ENCODE data around the gene IL10RB.

Gene IL10RB

DNA sequence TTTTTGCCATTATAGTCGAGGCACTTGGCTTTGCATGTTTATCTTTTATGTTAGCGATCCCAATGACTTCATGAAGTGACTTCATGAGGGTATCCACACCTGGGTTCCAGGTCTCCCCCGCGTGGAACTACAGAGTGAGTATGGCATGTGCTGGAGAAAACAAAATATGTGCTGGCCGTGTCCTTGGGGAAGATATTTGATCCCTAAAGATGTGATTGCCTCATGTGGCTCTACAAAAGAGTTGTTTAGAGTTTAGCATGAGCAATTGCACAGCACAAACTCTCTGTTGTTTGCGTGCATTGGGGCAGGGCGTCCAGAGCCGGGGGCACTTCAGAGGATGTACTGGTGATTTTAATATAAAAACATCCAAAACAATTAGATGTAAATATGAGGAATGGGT is 4.8 kb downstream of the IL10RB start:
- TF ChIP-seq, protein P1, sequence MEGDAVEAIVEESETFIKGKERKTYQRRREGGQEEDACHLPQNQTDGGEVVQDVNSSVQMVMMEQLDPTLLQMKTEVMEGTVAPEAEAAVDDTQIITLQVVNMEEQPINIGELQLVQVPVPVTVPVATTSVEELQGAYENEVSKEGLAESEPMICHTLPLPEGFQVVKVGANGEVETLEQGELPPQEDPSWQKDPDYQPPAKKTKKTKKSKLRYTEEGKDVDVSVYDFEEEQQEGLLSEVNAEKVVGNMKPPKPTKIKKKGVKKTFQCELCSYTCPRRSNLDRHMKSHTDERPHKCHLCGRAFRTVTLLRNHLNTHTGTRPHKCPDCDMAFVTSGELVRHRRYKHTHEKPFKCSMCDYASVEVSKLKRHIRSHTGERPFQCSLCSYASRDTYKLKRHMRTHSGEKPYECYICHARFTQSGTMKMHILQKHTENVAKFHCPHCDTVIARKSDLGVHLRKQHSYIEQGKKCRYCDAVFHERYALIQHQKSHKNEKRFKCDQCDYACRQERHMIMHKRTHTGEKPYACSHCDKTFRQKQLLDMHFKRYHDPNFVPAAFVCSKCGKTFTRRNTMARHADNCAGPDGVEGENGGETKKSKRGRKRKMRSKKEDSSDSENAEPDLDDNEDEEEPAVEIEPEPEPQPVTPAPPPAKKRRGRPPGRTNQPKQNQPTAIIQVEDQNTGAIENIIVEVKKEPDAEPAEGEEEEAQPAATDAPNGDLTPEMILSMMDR (conservative IDR thresholded peaks at IDR 0.05; ENCODE audit: low read depth): no peak
- ChIA-PET POLR2A (ENCODE audit: low non-redundant PET) (interaction anchor here (0.7 kb wide), 1 partner anchor 256 kb away, joined by 5 read pairs; no protein-coding TSS in a partner anchor), CTCF (interaction anchor here (0.7 kb wide), 1 partner anchor 23 kb away, joined by 3 read pairs; no protein-coding TSS in a partner anchor)
- no peak for DNase-seq (ENCODE audit: low spot score)
- H3K27ac ChIP-seq: no peak overlapping the region

DNA sequence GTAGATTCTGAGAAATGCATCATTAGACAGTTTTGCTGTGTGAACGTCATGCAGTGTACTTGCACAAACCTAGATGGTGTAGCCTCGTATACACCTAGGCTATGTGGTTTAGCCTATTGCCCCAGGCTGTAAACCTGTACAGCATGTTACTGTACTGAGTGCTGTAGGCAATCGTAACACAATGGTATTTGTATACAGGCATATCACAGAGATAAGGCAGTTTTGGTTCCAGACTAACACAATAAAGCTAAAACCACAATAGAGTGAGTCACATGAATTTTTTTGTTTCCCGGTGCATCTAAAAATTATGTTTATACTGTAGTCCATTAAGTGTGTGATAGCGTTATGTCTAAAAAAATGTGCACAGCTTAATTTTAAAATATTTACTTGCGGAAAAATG is 6.9 kb downstream of the IL10RB start:
- ChIA-PET POLR2A (ENCODE audit: low non-redundant PET) (no interaction called here), CTCF (interaction anchor here (0.5 to 0.7 kb wide), 2 partner anchors 87 to 331 kb away, joined by 3 to 4 read pairs; no protein-coding TSS in a partner anchor)
- no peak overlapping the region for H3K27ac ChIP-seq
- TF ChIP-seq, protein P1 (conservative IDR thresholded peaks at IDR 0.05; ENCODE audit: low read depth): no peak
- no peak for DNase-seq (ENCODE audit: low spot score)

DNA sequence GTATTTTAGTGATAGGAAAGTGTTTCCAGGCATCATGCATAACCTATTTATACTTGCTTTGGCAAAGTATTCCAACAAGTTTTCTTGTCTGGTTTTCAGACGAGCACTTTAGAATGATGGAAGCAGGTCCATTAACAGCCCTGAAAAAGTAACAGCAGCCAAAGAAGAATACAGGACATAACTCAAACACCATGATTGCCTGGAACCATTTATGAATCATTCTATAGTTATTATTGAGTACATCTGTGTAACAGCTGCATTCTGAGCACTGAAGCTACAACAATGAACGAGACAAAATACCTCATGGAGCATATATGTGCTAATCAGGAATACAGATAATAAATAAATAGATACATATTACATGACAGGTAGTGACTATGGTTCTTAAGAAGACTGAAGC is 12.6 kb downstream of the IL10RB start:
- no peak overlapping the region for H3K27ac ChIP-seq
- CTCF ChIA-PET: interaction anchor here (0.6 kb wide), 1 partner anchor 12 kb away, joined by 3 read pairs; no protein-coding TSS in a partner anchor
- DNase-seq (ENCODE audit: low spot score): no peak
- TF ChIP-seq, protein P1 (conservative IDR thresholded peaks at IDR 0.05; ENCODE audit: low read depth): no peak
- POLR2A ChIA-PET (ENCODE audit: low non-redundant PET): no interaction called here

DNA sequence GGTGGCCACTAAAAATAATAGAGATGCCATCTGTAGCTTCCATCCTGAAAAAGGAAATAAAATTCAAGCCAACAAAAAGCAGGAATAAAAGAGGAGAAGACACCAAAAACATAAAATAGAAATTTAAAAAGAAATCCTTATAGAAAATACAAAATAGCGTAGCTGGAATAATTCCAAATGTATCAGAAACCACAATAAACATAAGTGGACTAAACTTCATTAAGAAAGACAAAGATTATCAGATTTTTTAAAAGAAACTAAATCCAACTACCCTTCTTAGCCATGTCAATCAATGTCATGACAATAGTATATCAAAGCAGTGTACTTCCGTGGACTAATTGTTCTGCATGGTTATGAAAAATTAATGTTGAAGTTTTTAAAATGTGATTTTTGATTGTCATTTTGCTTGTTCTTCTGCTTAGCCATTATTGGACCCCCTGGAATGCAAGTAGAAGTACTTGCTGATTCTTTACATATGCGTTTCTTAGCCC is 13.2 kb downstream of the IL10RB start:
- no peak overlapping the region for H3K27ac ChIP-seq
- ChIA-PET CTCF (interaction anchor here (0.6 kb wide), 1 partner anchor 12 kb away, joined by 3 read pairs; no protein-coding TSS in a partner anchor), POLR2A (ENCODE audit: low non-redundant PET) (no interaction called here)
- TF ChIP-seq, protein P1 (conservative IDR thresholded peaks at IDR 0.05; ENCODE audit: low read depth): no peak
- DNase-seq (ENCODE audit: low spot score): no peak

DNA sequence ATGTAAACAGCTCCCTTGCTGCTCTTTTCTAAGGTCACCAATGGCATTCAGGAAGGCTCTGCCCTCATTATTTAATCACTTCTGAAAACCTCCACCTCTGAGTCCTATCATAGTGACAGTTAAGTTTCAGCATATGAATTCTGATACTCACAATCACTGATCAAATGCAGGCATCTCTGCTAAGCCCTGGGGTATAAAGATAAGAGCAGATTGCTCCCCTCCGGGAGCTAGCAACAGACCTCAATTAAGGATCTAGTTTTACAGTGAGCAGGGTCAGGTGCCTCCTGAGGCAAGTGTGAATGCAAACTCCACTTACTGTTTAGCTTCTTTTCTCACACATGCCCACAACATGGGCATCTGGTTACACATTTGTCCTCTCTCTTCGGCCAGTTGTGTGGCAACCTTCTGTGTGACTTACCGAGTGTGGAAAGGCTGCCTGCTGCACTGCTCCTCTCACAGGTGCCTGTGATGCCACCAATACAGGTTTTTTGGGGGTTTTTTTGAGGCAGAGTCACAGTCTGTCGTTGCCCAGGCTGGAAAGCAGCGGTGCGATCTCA is 15.0 kb downstream of the IL10RB start:
- ChIA-PET POLR2A (ENCODE audit: low non-redundant PET) (no interaction called here), CTCF (no interaction called here)
- TF ChIP-seq, protein P1 (conservative IDR thresholded peaks at IDR 0.05; ENCODE audit: low read depth): no peak
- no peak for DNase-seq (ENCODE audit: low spot score)
- no peak overlapping the region for H3K27ac ChIP-seq

DNA sequence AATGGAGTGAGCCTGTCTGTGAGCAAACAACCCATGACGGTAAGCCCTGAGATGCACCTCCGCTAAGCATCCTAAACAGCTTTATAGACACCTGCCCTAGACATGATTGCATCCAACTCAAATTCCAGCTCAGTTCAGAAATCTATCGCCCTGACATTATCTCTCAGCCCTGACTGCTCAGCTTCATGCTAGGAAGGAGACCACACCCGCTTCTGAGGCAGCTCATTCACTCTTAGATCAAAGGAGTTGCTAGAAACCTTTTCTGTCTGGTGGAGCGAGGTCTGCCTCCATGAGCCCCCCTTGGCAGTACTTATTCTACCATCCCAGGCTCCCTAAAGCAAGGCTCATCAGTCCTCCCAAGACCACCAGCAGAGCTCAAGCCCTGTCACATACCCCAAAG is 17.0 kb downstream of the IL10RB start:
- no peak for DNase-seq (ENCODE audit: low spot score)
- CTCF ChIA-PET: no interaction called here
- no peak overlapping the region for H3K27ac ChIP-seq
- TF ChIP-seq, protein P1 (conservative IDR thresholded peaks at IDR 0.05; ENCODE audit: low read depth): no peak
- POLR2A ChIA-PET (ENCODE audit: low non-redundant PET): no interaction called here

All from RWPE1 (cell line).